ENCODE data around the gene OTUB2. TPM values are rescaled to one million over a fixed set of nuclear protein-coding genes. Genes with fewer than 3 reads are reported as not detected.

The OTUB2 gene
- total RNA-seq, 1 donor from 2014 or later = 0.27 TPM

DNA sequence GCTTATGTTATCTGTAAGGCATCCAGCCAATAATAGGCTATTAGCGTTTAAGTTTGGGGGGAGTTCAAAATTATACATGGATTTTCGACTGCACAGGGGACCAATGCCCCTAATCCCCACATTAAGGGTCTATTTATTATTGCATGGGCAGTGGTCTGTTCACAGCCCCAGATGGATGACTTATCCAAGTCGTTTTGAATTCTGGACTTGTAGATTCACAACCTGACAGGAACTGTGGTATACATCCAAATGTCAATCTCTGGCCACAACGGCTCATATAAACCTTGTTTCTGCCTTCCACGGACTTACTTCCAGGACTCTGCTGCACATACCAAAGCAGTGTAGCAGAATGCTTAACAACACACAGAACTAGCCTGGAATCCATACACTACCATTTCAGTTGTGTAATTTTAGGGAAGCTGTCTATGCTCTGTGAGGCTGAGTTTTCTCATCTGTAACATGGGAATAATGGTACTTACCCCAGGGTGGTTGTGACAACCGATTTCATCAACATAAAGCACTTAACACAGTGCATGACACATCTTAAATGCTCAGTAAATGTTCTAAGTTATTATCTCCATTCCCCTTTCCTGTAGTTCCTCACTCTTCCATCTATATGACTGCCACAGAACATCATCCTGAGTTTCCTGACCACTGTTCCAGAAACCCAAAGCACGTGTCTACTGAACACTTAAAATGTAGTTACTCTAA lies 51.1 kb downstream of the OTUB2 start:
- Histone ChIP-seq H3K27ac (replicated peaks) (no peak overlapping the region), H3K4me3 (peak overlapping the region; percentile 95), H3K36me3 (peaks cover 47% of the 10 kb centered on the region), H3K4me1 (peaks cover 78% of the 10 kb centered on the region), H3K9me3 (replicated peaks) (peaks cover 19% of the 10 kb centered on the region), H3K27me3 (ENCODE audit: low read depth) (no peaks in the 10 kb centered on the region)
- TF ChIP-seq CTCF (IDR thresholded peaks at IDR 0.05; ENCODE audit: borderline replicate concordance) = no peak
- intact Hi-C loops (cut with micrococcal nuclease) = no loop called here
- no peak for DNase-seq

DNA sequence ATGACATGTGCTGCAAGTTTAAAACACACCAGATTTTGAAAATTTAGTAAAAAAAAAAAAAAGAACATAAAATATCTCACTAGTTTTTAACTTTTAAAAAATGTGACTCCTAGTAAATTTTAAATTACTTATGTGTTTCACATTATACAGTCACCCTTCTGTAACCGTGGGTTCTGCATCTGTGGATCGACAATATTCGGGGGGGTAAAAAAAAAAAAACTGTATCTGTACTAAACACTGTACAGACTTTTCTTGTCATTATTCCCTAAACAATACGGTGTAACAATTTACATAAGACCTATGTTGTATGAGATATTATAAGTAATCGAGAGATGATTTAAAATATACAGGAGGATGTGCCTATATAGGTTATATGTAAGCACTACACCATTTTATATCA lies 51.7 kb downstream of the OTUB2 start:
- peaks cover 44% of the 10 kb centered on the region for H3K36me3 ChIP-seq

DNA sequence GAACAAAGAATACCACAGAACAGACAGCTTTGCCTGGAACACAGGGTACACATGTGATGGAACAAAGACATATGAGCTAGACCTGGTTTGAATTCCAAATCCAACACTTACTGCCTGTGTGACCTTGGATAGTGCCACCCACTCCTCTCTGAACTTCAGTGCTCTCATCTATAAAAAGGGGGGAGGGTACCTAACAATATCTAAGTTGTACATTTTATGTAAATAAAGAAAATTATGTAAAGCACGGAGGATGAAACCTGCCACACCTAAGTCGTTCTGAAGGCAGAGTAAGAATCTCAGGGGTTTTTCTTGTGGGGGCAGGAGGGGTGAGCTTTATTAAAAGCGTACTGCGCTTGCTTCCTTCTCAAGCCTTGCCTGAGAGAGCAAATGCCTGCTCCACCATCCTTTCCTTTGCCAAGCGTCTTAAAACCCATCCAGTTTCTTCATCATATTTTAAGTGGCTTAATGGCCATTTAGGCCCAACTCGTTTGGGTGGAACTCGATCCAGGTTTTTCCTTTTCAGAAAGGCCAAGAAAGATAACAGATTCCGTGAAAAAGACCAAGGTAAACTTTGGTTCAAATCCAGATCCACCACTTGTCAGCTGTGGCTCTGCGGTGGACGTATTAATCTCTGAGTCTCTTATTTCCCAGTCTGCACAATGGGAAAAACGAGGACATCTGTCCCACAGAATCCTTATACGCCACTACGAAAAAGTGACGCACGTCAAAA lies 53.9 kb downstream of the OTUB2 start:
- Histone ChIP-seq H3K9me3 (replicated peaks) (peaks cover 10% of the 10 kb centered on the region), H3K4me1 (peaks cover 69% of the 10 kb centered on the region), H3K27me3 (ENCODE audit: low read depth) (no peaks in the 10 kb centered on the region), H3K36me3 (peaks cover 37% of the 10 kb centered on the region), H3K27ac (replicated peaks) (peak overlapping the region; percentile 93), H3K4me3 (peak overlapping the region; percentile 95)
- TF ChIP-seq CTCF (IDR thresholded peaks at IDR 0.05; ENCODE audit: borderline replicate concordance) = no peak
- intact Hi-C loops (cut with micrococcal nuclease) = no loop called here
- no peak for DNase-seq

More for the DNA sequence above, 51.7 kb downstream of the OTUB2 start:
- H3K27me3 ChIP-seq (ENCODE audit: low read depth) = no peaks in the 10 kb centered on the region
- TF ChIP-seq CTCF (IDR thresholded peaks at IDR 0.05; ENCODE audit: borderline replicate concordance) = no peak
- DNase-seq = no peak
- peaks cover 73% of the 10 kb centered on the region for H3K4me1 ChIP-seq
- H3K27ac ChIP-seq (replicated peaks) = no peak overlapping the region
- peaks cover 19% of the 10 kb centered on the region for H3K9me3 ChIP-seq (replicated peaks)
- intact Hi-C loops (cut with micrococcal nuclease) = no loop called here
- H3K4me3 ChIP-seq = peak overlapping the region; percentile 95

DNA sequence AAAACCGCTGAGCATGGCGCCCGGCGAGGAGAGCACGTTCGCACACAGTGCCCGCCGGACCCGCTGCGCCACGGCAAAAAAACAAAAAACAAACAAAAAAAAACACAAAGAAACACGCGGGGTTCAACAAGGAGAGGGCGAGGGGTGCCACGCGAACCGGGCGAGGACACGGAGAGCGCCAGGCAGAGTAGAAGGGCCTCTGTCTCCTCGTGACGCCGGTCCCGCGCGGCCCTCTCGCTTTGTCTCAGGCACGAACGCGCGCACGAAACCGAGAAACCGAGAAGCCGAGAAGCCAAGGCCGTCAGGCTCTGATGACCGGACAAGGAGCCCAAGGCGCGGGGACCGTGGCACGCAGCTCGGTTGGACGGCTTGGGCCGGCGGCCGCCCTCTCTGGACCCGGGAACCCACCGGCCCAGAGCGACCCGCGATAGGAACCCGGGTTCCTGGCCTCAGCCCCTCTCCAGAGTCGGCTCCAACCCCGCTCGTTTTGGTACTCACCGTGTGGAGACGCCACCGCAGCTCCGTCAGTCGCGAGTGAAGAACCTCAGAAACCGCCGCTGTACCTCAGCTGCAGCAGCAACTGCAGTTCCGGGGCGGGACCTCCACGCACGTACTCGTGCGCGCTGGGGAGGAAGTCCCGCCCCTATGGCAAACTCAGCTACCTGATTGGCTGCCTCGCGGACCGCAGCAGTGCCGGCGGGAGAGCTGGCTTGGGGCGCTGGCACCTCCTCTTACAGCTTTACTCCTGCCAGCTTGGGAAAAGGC lies 54.7 kb downstream of the OTUB2 start, which contains the start of the genes DDX24 and IFI27L1:
Gene DDX24 (minus strand): TSS at position 582 of the 765 bp plus-strand sequence. CDS start 1,460 bp downstream, outside the sequence.
Gene IFI27L1 (plus strand): TSS at position 690 of the 765 bp plus-strand sequence. CDS start 15,628 bp downstream, outside the sequence.
- no peak for TF ChIP-seq CTCF (IDR thresholded peaks at IDR 0.05; ENCODE audit: borderline replicate concordance)
- Histone ChIP-seq H3K27ac (replicated peaks) (peak within 1 kb of the TSS; percentile 93), H3K27me3 (ENCODE audit: low read depth) (no peaks in the 10 kb centered on the region), H3K9me3 (replicated peaks) (peaks cover 3% of the 10 kb centered on the region), H3K4me3 (peak within 1 kb of the TSS; percentile 95), H3K4me1 (peaks cover 61% of the 10 kb centered on the region), H3K36me3 (peaks cover 31% of the 10 kb centered on the region)
- intact Hi-C loops (cut with micrococcal nuclease) = no loop called here
- DNase-seq = peak; percentile 97

DNA sequence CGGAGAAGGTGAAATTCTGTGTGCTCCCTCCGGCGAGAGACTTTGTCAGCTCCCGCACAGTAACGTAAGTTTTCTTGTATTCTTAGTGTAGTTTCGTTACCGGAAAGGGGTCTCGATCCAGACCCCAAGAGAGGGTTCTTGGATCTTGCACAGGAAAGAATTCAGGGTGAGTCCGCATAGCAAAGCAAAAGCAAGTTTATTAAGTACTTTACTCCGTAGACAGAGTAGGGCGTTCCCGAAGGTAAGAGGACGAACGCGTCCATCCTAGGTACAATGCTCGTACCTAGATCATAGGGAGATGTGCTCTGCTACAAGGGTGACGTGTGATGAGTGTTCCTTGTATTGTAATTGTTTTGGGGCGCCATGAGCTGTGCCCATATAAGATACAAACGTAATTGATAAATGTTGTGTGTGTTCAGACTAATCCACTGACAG lies 55.3 kb downstream of the OTUB2 start:
- DNase-seq = no peak
- H3K27me3 ChIP-seq (ENCODE audit: low read depth) = no peaks in the 10 kb centered on the region
- intact Hi-C loops (cut with micrococcal nuclease) = no loop called here
- no peak for TF ChIP-seq CTCF (IDR thresholded peaks at IDR 0.05; ENCODE audit: borderline replicate concordance)
- peaks cover 25% of the 10 kb centered on the region for H3K36me3 ChIP-seq
- peak overlapping the region; percentile 93 for H3K27ac ChIP-seq (replicated peaks)
- H3K4me3 ChIP-seq = peak overlapping the region; percentile 95
- peaks cover 55% of the 10 kb centered on the region for H3K4me1 ChIP-seq
- H3K9me3 ChIP-seq (replicated peaks) = no peaks in the 10 kb centered on the region
